K562 (cell line): ENCODE data around the gene PGAP3. TPM values are rescaled to one million over a fixed set of nuclear protein-coding genes. Genes with fewer than 3 reads are reported as not detected.

Experiments
- ATAC-seq: fragments of 200-7000 bp; cut with Tn5 transposase; 3 replicates; pipeline ENCODE4 v1.9.1; 2020; ENCODE audit warnings: moderate library complexity
- BruUV-seq: library from RNA; stranded (reverse); fragments of 400-500 nt; replicated peaks from 2 replicates; lab custom pipeline; 2021; lab: Mats Ljungman, UMichigan
- CTCF ChIA-PET: fragments of 300-600 bp; formaldehyde crosslinking; extraction: SDS; loops from one replicate; lab custom pipeline; 2021; ENCODE audit warnings: low intra/inter-chr PET ratio; lab: Yijun Ruan, JAX
- POLR2A ChIA-PET: fragments of 300-600, 350-650 bp; sonication (Branson Sonifier 250); formaldehyde crosslinking; extraction: SDS; loops from one replicate; lab custom pipeline; 2021; ENCODE audit warnings: antibody characterized with exemption, inconsistent platforms; lab: Yijun Ruan, JAX
- DNase-seq, 4 experiments: peaks; one replicate each; pipeline versions ENCODE4 v3.0.0 to v3.0.0-alpha.2; 2011 to 2018; ENCODE audit warnings: low spot score in 3 of 4, mixed read lengths in 3 of 4; ENCODE audit errors: extremely low read depth in 1 of 4
- FAIRE-seq: peaks from 2 replicates; lab custom pipeline; 2011; peaks lifted over from hg19 to GRCh38; lab: Jason Lieb, UNC
- H2AFZ ChIP-seq: 2 replicates; pipeline ENCODE4 v1.6.0; 2011; ENCODE audit warnings: low read depth, low read length, control low read depth, inconsistent platforms
- H3K27ac ChIP-seq: fragments of 200-600 bp; 3 replicates; pipeline ENCODE4 v1.8.0; 2011; ENCODE audit warnings: low read depth, mild to moderate bottlenecking, control low read depth, inconsistent platforms, low read length, moderate library complexity, mixed read lengths; ENCODE audit errors: extremely low read depth
- H3K27me3 ChIP-seq, 2 experiments: fragments of 300-600 bp in 1 of 2; 2 replicates in 1 of 2; 3 replicates in 1 of 2; pipeline versions ENCODE4 v1.6.0 to v1.8.0; 2011; ENCODE audit warnings: inconsistent platforms in 2 of 2, low read length in 2 of 2, mild to moderate bottlenecking in 1 of 2, mixed read lengths in 1 of 2, moderate library complexity in 1 of 2; ENCODE audit not compliant: control insufficient read depth in 2 of 2, insufficient read depth in 2 of 2
- H3K36me3 ChIP-seq: fragments of 300-600 bp; 3 replicates; pipeline ENCODE4 v1.8.0; 2011; ENCODE audit warnings: mild to moderate bottlenecking, low read length, inconsistent platforms; ENCODE audit not compliant: control insufficient read depth, insufficient read depth
- H3K4me1 ChIP-seq, 2 experiments: fragments of 200-600 bp in 1 of 2; replicated peaks in 1 of 2; 2 replicates in 1 of 2; 3 replicates in 1 of 2; pipeline versions ENCODE4 v1.5.1 to v1.8.0; 2011; ENCODE audit warnings: inconsistent platforms in 2 of 2, low read length in 2 of 2, mild to moderate bottlenecking in 1 of 2, mixed read lengths in 1 of 2, moderate library complexity in 1 of 2; ENCODE audit not compliant: control insufficient read depth in 2 of 2, insufficient read depth in 2 of 2
- H3K4me2 ChIP-seq: 2 replicates; pipeline ENCODE4 v1.6.1; 2011; ENCODE audit warnings: low read length, control low read depth, inconsistent platforms, mixed read lengths; ENCODE audit not compliant: insufficient read depth
- H3K4me3 ChIP-seq: fragments of 200-600 bp; sonication (generic), shearing (Covaris generic); 2 replicates; pipeline ENCODE4 v1.5.1; 2016; ENCODE audit warnings: control low read depth, inconsistent platforms
- H3K79me2 ChIP-seq: fragments of 200-600 bp; 3 replicates; pipeline ENCODE4 v1.8.0; 2011; ENCODE audit warnings: low read length, inconsistent platforms; ENCODE audit not compliant: control insufficient read depth, insufficient read depth
- H3K9ac ChIP-seq, 2 experiments: 2 replicates each; pipeline versions ENCODE4 v1.6.0 to v1.6.1; 2011; ENCODE audit warnings: low read depth in 2 of 2, low read length in 2 of 2, control low read depth in 1 of 2, inconsistent platforms in 1 of 2, mild to moderate bottlenecking in 1 of 2, mixed read lengths in 1 of 2; ENCODE audit not compliant: insufficient read depth in 1 of 2
- H3K9me1 ChIP-seq: one replicate; pipeline ENCODE4 v1.6.0; 2011; ENCODE audit warnings: inconsistent platforms, mild to moderate bottlenecking, low read length, moderate library complexity; ENCODE audit not compliant: control insufficient read depth, insufficient read depth
- H3K9me3 ChIP-seq: replicated peaks from 2 replicates; pipeline ENCODE4 v1.5.1; 2011; ENCODE audit warnings: low read depth, low read length, inconsistent platforms; ENCODE audit not compliant: control insufficient read depth, insufficient read depth
- H4K20me1 ChIP-seq: replicated peaks from 2 replicates; pipeline ENCODE4 v1.6.1; 2011; ENCODE audit warnings: low read length, inconsistent platforms, mixed read lengths; ENCODE audit not compliant: control insufficient read depth, insufficient read depth
- C11orf30 ChIP-seq: fragments of 450-650 bp; IDR thresholded peaks from 2 replicates; pipeline ENCODE4 v1.6.1; 2016; ENCODE audit warnings: low read depth, mild to moderate bottlenecking
- GABPA ChIP-seq: fragments of 200-800 bp; sonication (Bioruptor generic); conservative IDR thresholded peaks from 2 replicates; pipeline ENCODE4 v1.6.1; 2016; ENCODE audit warnings: low read depth, missing genetic modification characterization, missing compliant biosample characterization
- ID3 ChIP-seq, 2 experiments: fragments of 250-450 bp in 1 of 2; fragments of 450-650 bp in 1 of 2; sonication (Bioruptor Pico) in 1 of 2; IDR thresholded peaks; 2 replicates each; pipeline versions ENCODE4 v1.6.1 to v1.8.0; 2016 to 2021; ENCODE audit warnings: mild to moderate bottlenecking in 2 of 2, moderate library complexity in 2 of 2, missing compliant biosample characterization in 1 of 2, missing genetic modification characterization in 1 of 2
- KHSRP ChIP-seq: fragments of 450-650 bp; IDR thresholded peaks from 2 replicates; pipeline ENCODE4 v1.6.1; 2017
- PHF20 ChIP-seq: fragments of 450-650 bp; IDR thresholded peaks from 2 replicates; pipeline ENCODE4 v1.6.1; 2018; ENCODE audit not compliant: partially characterized antibody
- PTRF ChIP-seq: fragments of 450-650 bp; IDR thresholded peaks from 2 replicates; pipeline ENCODE4 v1.6.1; 2016; ENCODE audit warnings: mild to moderate bottlenecking, missing genetic modification characterization, missing compliant biosample characterization
- ZFP1 ChIP-seq: fragments of 450-650 bp; formaldehyde crosslinking; IDR thresholded peaks from 2 replicates; pipeline ENCODE4 v1.4.0; 2020; ENCODE audit warnings: mild to moderate bottlenecking, mixed read lengths
- ZNF224 ChIP-seq: sonication (generic); formaldehyde crosslinking; IDR thresholded peaks from 2 replicates; pipeline ENCODE4 v1.8.0; 2022; ENCODE audit warnings: mild to moderate bottlenecking, missing genetic modification reagents
- ZNF696 ChIP-seq: fragments of 250-450 bp; sonication (Bioruptor Pico); conservative IDR thresholded peaks from 2 replicates; pipeline ENCODE4 v1.4.0; 2020; ENCODE audit warnings: mild to moderate bottlenecking, moderate library complexity
- WGBS: fragments of 100-300 bp; shearing (Covaris generic); methylation state at CpG from one replicate; pipeline ENCODE4 v1.1.6; 2016; ENCODE audit warnings: low coverage, mixed read lengths; ENCODE audit not compliant: insufficient coverage; ENCODE audit errors: missing lambda C conversion rate; 5-methylcytosine and 5-hydroxymethylcytosine counted together
- in situ Hi-C: fragments of 300-500 bp; cut with MboI; formaldehyde crosslinking; loops from 4 replicates; pipeline ENCODE4 v1.15.0; 2018; ENCODE audit warnings: inconsistent platforms, mixed read lengths
- intact Hi-C: fragments of 100-400 bp; cut with micrococcal nuclease; formaldehyde crosslinking; loops from 2 replicates; pipeline ENCODE4 v1.14.2; 2022
- polyA plus RNA-seq, 8 experiments: library from polyadenylated mRNA; depleted of rRNA in 4 of 8; stranded (reverse) in 5 of 8; unstranded in 3 of 8; fragments of >200 nt; fragmentation: Nextera tagmentation in 2 of 8; fragmentation: Illumina TruSeq in 1 of 8; extraction: Ambion mirVana in 2 of 8; extraction: Trizol in 1 of 8; gene quantifications; 2 replicates each; pipeline versions ENCODE4 v1.2.1 to v1.2.3, GENCODE V29; 2011 to 2014; ENCODE audit warnings: inconsistent platforms in 1 of 8, missing spikeins in 1 of 8
- total RNA-seq, 7 experiments: library from RNA; depleted of rRNA in 6 of 7; stranded (reverse); fragments of >200 nt in 6 of 7; fragmentation: Illumina TruSeq in 2 of 7; extraction: Trizol in 2 of 7; gene quantifications; 2 replicates each; pipeline versions ENCODE4 v1.2.1 to v1.2.3, GENCODE V29; 2011 to 2021; ENCODE audit warnings: low replicate concordance in 1 of 7

PGAP3 gene
- total and polyA plus RNA-seq, 9 of the 15 experiments (the other 6 are each of a cell fraction or from before 2014, with no cell fraction given) = 0.38 to 9.4 (median 4.5) TPM

- Histone ChIP-seq H3K36me3 (no peaks in the 10 kb centered on the region), H3K4me3 (no peak overlapping the region), H3K9me1 (no peaks in the 10 kb centered on the region), H3K9ac (no peak overlapping the region), H3K4me1 (peaks cover 3 to 44% of the 10 kb centered on the region in 2 experiments; a peak in 2 of 5 replicates), H3K4me2 (no peak overlapping the region), H3K27me3 (peaks cover 0 to 17% of the 10 kb centered on the region in 2 experiments; a peak in 2 of 5 replicates), H3K79me2 (no peaks in the 10 kb centered on the region), H3K27ac (no peak overlapping the region), H2AFZ (no peak overlapping the region), H4K20me1 (no peaks in the 10 kb centered on the region), H3K9me3 (no peaks in the 10 kb centered on the region)
- TF ChIP-seq GABPA (tag) = no peak
- TF ChIP-seq ZNF696 = no peak
- no peak for TF ChIP-seq PHF20
- TF ChIP-seq PTRF = no peak
- TF ChIP-seq ZFP1 = no peak
- TF ChIP-seq ZNF224 = no peak
- TF ChIP-seq C11orf30 = no peak
- TF ChIP-seq ID3 (CRISPR knock-in tag; IDR thresholded peaks at IDR 0.05) = no peak
- no peak for TF ChIP-seq ID3 (tag; IDR thresholded peaks at IDR 0.05)
- TF ChIP-seq KHSRP = no peak
- POLR2A ChIA-PET = interaction anchor here (0.6 to 1.9 kb wide), 4 partner anchors 10 to 211 kb away, joined by 3 to 4 read pairs (median 4); no protein-coding TSS in a partner anchor
- intact Hi-C loops = no loop called here
- DNase-seq (no peak), ATAC-seq (no peak), FAIRE-seq (no peak)
- WGBS = 46% methylated on average over 8 of the region's 8 CpGs
- CTCF ChIA-PET = interaction anchor here (0.6 to 5.2 kb wide), 6 partner anchors 30 to 407 kb away, joined by 3 to 131 read pairs (median 36); partner anchors contain the start of gene PNMT
- in situ Hi-C loops = loop anchor here (5.0 kb wide), 2 partner anchors 48 to 133 kb away; no protein-coding TSS in a partner anchor
- no TSS peak for BruUV-seq
Measured at GRCh38 chr17:39624313-39624712, 63.5 kb downstream of the PGAP3 start.
